OCI-LY3 (cell line): ENCODE data around the gene PRPF40B.

ENCODE experiments used
- CTCF ChIP-seq: fragments of 200-600, 300-600 bp; sonication (generic); IDR thresholded peaks from 2 replicates; pipeline ENCODE4 v1.5.1; 2014; ENCODE audit warnings: antibody characterized with exemption, low read length, low read depth
- EZH2phosphoT487 ChIP-seq: fragments of 200-600 bp; shearing (Covaris generic); IDR thresholded peaks from 2 replicates; pipeline ENCODE4 v1.6.1; 2018; ENCODE audit warnings: antibody characterized with exemption, mixed run types, low read depth

DNA sequence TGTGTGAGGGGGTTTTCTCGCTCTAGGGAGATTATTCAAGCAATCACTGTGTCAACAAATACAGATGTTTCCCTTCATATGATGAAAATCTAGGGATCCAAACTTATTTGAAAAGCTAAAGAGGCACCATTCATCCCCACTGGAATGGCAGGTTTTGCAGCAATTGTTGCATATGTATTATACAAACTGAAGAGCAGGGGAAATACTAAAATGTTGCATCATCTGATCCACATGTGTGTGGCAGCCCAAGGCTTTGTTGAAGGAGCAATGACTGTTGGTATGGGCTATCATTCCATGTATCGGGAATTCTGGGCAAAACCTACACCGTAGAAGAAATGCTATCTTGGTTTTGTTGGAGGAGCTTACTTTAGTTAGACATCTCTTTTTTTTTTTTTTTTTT is 4.1 kb upstream of the PRPF40B start:
- TF ChIP-seq CTCF (no peak), EZH2phosphoT487 (no peak)
